CD4-positive, alpha-beta T cell treated with Interleukin-4 for 1 hour (primary cell): Measurements from ENCODE around the gene POLG.

ENCODE experiments used
- DNase-seq, 2 donors: peaks; one replicate each; pipeline ENCODE4 v3.0.0-alpha.2; 2020 to 2022

The POLG gene

GRCh38 chr15:89370120-89370977 is 35.7 kb upstream of the POLG start:
- DNase-seq, result no peak

DNA sequence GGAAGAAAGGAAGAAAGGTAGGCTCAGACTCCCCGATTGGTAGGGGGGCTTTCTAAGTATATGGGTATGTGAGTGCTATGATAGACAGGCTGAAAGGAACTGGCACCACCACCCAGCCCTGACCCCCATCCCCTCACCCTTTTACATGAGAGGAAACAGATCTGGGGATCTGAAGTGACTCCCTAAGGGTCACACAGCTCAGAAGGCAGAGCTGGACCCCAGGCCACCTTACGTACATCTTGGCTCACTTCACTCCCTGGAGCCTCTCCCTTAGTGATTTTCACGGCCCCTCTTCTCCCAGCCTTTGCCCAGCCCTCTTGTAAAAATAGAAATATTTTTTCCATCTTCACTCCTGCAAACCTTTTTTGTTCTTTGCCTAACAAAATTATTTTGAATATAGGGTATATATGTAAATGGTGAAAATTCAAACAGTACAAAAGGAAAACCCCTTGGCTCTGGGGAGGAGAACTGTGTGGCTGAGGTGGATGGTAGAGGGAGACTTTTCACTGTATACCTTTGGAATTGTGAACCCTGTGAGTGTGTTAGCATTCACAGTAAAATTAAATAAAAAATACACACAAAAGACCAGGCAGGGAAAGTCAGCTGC is 34.8 kb upstream of the POLG start:
- no peak for DNase-seq

DNA sequence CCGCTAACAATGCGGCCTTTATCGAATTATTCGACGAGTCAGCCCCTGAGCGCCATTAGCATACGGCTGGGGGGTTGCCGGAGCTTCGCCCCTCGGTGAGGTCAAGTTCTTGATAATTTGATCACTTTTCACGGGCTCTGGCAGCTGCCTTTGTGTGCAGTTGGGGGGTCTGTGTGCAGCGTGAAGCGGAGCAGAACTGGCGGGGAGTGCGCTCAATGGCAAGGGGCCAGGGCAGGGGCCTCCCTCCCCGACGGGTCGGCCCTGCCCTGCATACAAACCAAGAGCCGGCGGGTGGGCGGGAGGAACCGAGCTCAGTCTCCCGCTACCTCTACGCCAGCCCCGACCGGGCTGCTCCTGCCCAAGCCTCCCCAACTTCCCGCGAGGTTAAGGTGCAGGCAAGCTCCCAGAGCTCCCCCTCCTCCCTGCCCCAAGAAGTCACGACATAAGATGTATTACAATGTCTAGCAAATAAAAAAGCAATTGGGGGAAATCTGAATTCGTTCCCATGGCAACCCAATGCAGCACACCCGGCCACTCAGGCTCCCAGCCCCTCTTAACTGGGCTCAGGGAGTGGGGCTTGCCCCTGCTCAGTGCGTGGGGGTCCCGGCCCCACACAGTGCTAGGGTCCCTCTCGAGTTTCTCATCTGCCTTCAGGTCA is 34.1 kb upstream of the POLG start:
- no peak for DNase-seq

GRCh38 chr15:89367485-89368451 is 33.1 kb upstream of the POLG start:
- no peak for DNase-seq

GRCh38 chr15:89366656-89367393 is 32.2 kb upstream of the POLG start:
- DNase-seq, result no peak

GRCh38 chr15:89365462-89366065 is 30.9 kb upstream of the POLG start:
- no peak for DNase-seq

DNA sequence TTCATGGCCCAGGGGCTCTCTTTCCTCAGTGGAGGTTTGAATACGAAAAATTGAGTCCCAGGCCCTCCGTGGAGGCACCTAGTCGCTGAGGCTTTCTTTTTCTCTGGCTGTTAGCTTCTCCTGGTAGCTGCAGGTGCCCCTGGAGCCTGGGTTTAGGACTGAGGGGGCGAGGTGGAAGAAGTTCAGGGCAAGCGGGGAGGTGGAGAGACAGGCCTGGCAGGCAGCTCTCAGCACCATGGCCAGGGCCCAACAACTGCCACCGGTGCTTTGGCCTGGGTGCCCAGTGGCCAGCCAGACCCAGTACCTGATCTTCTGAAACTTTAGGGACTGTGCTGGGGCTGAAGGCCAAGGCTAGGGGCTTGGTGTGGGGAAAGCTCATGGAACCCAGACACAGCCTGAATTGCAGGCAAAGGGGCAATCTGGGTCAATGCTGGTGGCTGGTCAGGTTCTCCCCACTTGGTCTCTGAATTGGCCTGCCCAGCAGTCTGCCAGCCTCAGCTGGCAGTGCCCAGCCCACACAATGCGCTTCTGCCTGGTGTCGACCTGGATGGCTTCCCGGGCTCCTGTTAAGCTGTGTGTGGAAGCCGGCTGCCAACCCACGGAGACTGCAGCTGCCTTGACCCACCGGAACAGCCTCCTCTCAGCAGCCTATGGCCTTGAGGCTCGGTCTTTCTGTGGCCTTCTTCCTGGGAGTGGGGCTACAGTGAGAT is 30.3 kb upstream of the POLG start:
- DNase-seq, result no peak

DNA sequence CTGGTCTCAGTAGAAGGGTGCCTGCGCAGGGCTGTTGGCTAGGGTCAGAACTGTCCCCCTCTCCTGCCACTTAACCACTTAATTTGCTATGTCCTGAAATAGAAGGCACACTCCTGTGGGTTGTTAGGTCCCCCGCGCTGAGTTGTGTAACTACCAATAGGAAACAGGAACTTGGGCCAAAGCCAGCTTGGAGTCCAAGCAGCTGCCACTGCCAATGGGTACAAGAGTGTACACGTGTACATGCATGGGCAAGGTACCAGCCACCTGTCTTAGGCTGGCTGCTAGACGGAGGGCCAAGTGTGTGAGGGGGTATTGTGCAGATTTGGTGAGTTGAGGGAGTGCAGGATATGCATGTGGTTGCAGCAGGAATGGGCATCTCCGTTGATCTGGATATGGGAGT is 29.7 kb upstream of the POLG start:
- DNase-seq, result peak in 1 of 2 donors; percentile 30

DNA sequence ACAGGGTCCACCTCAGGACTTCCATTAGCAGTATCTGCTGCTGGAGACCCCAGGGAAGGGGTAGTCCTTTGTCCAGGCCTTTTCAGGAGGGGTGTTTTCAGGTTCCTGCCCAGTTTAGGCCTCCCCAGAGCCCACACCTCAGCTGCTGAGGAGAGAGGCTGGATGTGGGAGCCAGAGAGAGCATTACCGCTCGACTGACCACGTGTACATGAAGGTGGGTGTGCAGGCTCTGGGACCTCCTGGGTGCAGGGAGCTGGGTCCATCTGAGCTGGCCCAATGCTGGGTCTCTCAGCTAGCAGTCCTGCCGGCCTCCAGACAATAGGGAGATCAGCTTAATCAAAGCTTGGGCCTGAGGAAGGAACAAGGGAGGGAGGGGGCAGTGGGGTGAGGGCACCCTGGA is 29.1 kb upstream of the POLG start:
- no peak for DNase-seq

GRCh38 chr15:89363133-89363532 is 28.5 kb upstream of the POLG start:
- no peak for DNase-seq

GRCh38 chr15:89362203-89363101 is 27.8 kb upstream of the POLG start:
- DNase-seq, result peak in 1 of 2 donors; percentile 23

DNA sequence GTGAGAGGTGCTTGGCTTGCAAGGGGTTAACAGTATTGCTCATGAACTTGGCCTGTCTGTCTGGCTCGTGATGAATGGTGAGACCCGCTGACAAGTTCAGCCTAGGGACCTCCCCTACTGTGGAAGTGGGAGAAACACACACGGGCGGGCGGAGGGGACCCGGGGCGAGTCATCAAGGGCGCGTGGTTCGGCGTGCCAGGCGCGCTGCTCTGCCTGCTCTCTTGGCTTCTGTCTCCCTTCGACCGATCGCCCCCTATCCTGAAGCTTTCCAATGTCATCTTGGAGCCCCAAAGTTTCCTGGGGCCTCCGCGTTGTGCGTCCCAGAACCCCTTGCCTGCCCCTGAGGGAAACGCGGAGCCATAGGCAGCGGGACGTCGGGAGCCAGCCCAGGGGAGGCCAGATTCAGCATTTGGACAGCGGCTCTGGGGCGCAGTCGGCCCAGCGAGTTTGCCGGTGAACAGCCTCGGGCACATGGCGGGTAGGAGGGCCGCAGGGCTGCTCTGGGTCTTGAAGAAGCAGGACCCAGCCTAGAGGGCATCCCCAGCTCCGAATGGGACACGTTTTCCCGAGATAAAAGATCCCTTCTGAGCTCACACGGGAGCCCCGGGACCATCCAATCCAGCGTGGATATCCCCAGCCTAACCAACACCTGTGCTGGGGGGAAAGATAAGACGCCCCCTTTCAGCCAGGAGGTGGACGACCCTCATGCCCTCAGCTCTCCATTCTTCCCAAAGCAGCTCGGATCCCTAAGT is 27.0 kb upstream of the POLG start:
- DNase-seq, result peak; percentile 46 to 57

DNA sequence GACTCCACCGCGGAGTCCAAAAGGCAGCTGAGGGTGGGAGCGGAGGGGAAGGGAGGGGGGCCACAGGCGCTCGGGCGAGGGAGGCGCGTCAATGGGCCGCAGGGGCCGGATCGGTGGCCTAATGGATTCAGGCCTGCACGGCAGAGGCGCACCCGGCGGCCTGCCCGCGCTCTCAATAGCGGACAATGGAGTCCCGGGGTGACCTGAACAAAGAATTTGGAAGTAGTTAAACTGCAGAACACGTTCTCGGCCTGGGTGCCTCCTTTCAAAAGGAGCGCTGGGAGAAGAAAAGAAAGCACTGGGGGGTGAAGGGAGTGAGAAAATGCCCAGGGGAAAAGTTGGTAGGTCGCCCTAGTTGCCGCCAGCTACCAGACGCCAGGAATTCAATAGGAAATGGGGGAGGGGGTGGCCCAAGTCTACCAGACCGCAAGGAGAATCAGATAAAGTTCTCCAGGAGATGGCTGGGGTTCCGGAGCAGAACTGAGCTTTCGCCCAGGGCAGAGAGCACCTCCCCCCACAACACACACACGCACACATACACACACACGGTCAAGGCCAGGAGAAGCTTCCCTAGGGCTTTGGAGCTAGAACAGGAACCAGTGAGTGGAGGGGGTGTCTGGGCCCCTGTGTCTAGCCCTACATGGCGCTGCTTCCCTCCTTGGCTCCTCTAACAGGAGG is 25.8 kb upstream of the POLG start:
- no peak for DNase-seq

GRCh38 chr15:89359471-89360293 is 25.1 kb upstream of the POLG start:
- DNase-seq, result no peak

DNA sequence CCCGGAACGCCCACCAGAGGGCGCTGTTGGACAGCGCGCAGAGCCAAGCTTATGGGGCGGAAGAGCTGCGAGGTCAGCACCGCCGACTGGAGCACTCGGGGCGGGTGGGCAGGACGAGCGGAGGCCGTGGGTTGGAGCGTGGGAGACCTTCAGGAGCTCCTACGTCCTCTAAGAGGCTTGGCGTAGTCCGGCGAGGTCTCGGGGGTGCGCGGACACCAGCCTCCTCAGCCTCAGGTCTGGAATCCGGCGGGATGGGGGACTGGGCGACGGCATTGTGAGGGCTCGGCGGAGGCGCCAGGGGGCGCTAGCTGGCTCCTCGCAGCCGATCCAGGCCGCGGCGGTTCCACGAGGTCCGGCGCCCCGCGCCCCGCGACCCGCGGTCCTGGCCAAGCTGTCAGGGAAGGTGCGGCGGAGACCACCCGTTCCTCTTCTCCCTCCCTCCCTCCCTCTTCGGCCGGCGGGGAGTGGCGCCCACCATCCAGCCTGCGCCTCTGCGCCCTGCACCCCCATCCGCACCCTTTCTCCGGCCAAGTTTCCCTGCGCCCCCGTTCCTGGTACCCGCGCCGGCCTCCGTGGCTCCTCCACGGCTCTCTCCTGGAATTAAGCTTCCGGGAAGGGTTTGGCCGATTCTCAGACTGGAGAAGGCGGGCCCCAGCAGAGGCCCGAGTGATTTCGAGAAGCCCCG is 24.3 kb upstream of the POLG start:
- DNase-seq, result peak; percentile 82 to 83

- no peak for DNase-seq
Observed at GRCh38 chr15:89358435-89358754, 23.8 kb upstream of the POLG start.
